ENCODE data around the gene PCSK7.
"Not testable (repeated sequence)": the region's sequence is repeated elsewhere in the genome, so short reads cannot be mapped to it uniquely, and the experiment has no call there.

PCSK7 gene

GRCh38 chr11:117214404-117215110 is 17.3 kb downstream of the PCSK7 start:
- no peak for DNase-seq

GRCh38 chr11:117212697-117213355 is 19.0 kb downstream of the PCSK7 start:
- DNase-seq, result no peak

GRCh38 chr11:117210620-117211019 is 21.3 kb downstream of the PCSK7 start:
- DNase-seq, result no peak

GRCh38 chr11:117209351-117210125 is 22.3 kb downstream of the PCSK7 start:
- DNase-seq, result not testable (repeated sequence)

- not testable (repeated sequence) for DNase-seq
Observed at GRCh38 chr11:117208710-117209109, 23.2 kb downstream of the PCSK7 start.

GRCh38 chr11:117207481-117207880 is 24.4 kb downstream of the PCSK7 start:
- not testable (repeated sequence) for DNase-seq

- not testable (repeated sequence) for DNase-seq
Observed at GRCh38 chr11:117206859-117207258, 25.0 kb downstream of the PCSK7 start.

- not testable (repeated sequence) for DNase-seq
Observed at GRCh38 chr11:117206111-117206510, 25.8 kb downstream of the PCSK7 start.

- DNase-seq, result no peak
Observed at GRCh38 chr11:117205211-117205818, 26.6 kb downstream of the PCSK7 start.

- no peak for DNase-seq
Observed at GRCh38 chr11:117204283-117205080, 27.4 kb downstream of the PCSK7 start.

GRCh38 chr11:117203069-117203407 is 28.8 kb downstream of the PCSK7 start:
- no peak for DNase-seq

GRCh38 chr11:117202386-117203068 is 29.3 kb downstream of the PCSK7 start:
- no peak for DNase-seq

- DNase-seq, result no peak
Observed at GRCh38 chr11:117201658-117202305, 30.1 kb downstream of the PCSK7 start.

GRCh38 chr11:117200813-117201657 is 30.8 kb downstream of the PCSK7 start:
- DNase-seq, result no peak

GRCh38 chr11:117199916-117200812 is 31.7 kb downstream of the PCSK7 start:
- no peak for DNase-seq

GRCh38 chr11:117199053-117199915 is 32.6 kb downstream of the PCSK7 start, which contains the start of gene TAGLN:
Gene TAGLN, plus strand, starts transcription at chr11:117199370. Its CDS starts 3,644 bp downstream, at chr11:117203014.
- DNase-seq, result no peak

GRCh38 chr11:117198613-117199012 is 33.3 kb downstream of the PCSK7 start:
- DNase-seq, result no peak
